Spinal cord (tissue), 10 donors: ENCODE data around the gene PHF5A. TPM values are rescaled to one million over a fixed set of nuclear protein-coding genes. Genes with fewer than 3 reads are reported as not detected.

ENCODE experiments used
- DNase-seq, 6 donors: peaks; one replicate each; pipeline versions ENCODE4 v3.0.0 to v3.0.0-alpha.2; 2013 to 2015; ENCODE audit warnings: low spot score in 6 of 6, low read depth in 4 of 6
- H3K27ac ChIP-seq: one replicate; pipeline ENCODE4 v1.5.1; 2013; ENCODE audit warnings: low read depth, low read length, control low read depth
- H3K27me3 ChIP-seq: one replicate; pipeline ENCODE4 v1.6.1; 2013; ENCODE audit warnings: low read length; ENCODE audit not compliant: control insufficient read depth, insufficient read depth
- H3K36me3 ChIP-seq: one replicate; pipeline ENCODE4 v1.6.1; 2013; ENCODE audit warnings: low read length; ENCODE audit not compliant: control insufficient read depth, insufficient read depth
- H3K4me1 ChIP-seq: one replicate; pipeline ENCODE4 v1.6.1; 2013; ENCODE audit warnings: low read length; ENCODE audit not compliant: control insufficient read depth, insufficient read depth
- H3K4me3 ChIP-seq: one replicate; pipeline ENCODE4 v1.5.1; 2013; ENCODE audit warnings: low read depth, low read length, control low read depth
- H3K9me3 ChIP-seq: one replicate; pipeline ENCODE4 v1.6.1; 2013; ENCODE audit warnings: low read length; ENCODE audit not compliant: control insufficient read depth, insufficient read depth
- WGBS: methylation state at CpG from one replicate; pipeline ENCODE4 v1.1.5; 2013; ENCODE audit warnings: missing lambda C conversion rate; ENCODE audit not compliant: insufficient coverage; 5-methylcytosine and 5-hydroxymethylcytosine counted together
- polyA plus RNA-seq, 2 donors: library from polyadenylated mRNA; unstranded; fragments of 120-200 nt; gene quantifications; one replicate each; pipeline ENCODE4 v1.2.1, GENCODE V29; 2013; ENCODE audit not compliant: insufficient read length in 2 of 2
- total RNA-seq, 2 donors: library from RNA; depleted of rRNA in 1 of 2; stranded (reverse); fragments of 120-200 nt in 1 of 2; fragments of >200 nt in 1 of 2; gene quantifications; one replicate each; pipeline versions ENCODE4 v1.2.3 to v1.2.4, GENCODE V29; 2013 to 2014
- donor health status: healthy.

Gene PHF5A
- total and polyA plus RNA-seq, 4 donors: 30.0 to 48.8 (median 44.6) TPM

GRCh38 chr22:41488596-41489385, 20.3 kb upstream of the PHF5A start:
- 100% methylated on average over 2 of the region's 3 CpGs for WGBS
- Histone ChIP-seq H3K9me3 (no peaks in the 10 kb centered on the region), H3K4me3 (no peak overlapping the region), H3K27me3 (no peaks in the 10 kb centered on the region), H3K36me3 (peaks cover 3% of the 10 kb centered on the region), H3K4me1 (peaks cover 32% of the 10 kb centered on the region), H3K27ac (peak overlapping the region; percentile 52)
- DNase-seq: no peak

DNA sequence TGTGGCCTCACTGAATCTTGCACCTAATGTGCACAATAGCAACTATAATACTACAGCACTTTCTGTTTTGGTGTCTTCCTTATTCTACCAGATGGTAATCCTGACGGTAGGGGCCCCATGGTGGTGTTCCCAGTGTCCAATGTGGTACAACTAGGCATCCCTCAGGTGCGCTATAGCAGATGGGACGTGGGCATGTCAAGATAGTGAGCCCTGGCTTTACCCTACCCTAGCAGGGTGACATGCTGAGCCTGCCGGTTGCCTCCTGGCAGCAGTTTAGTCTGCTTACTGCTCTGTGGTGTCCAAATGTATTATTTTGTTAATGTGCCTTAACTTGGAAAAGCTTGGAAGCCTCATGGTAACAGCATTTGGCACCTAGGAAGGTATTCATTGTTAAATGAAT, 19.6 kb upstream of the PHF5A start:
- DNase-seq: peak in 1 of 6 donors; percentile 39
- H3K4me1 ChIP-seq: peaks cover 33% of the 10 kb centered on the region
- peaks cover 3% of the 10 kb centered on the region for H3K36me3 ChIP-seq
- 58% methylated on average over 3 of the region's 4 CpGs for WGBS
- H3K27ac ChIP-seq: peak overlapping the region; percentile 52
- H3K4me3 ChIP-seq: no peak overlapping the region
- no peaks in the 10 kb centered on the region for H3K9me3 ChIP-seq
- no peaks in the 10 kb centered on the region for H3K27me3 ChIP-seq

GRCh38 chr22:41487037-41487935, 18.8 kb upstream of the PHF5A start:
- DNase-seq: peak in 2 of 6 donors; percentile 31 to 65
- H3K9me3 ChIP-seq: no peaks in the 10 kb centered on the region
- no peak overlapping the region for H3K4me3 ChIP-seq
- WGBS: 69% methylated on average over 7 of the region's 8 CpGs
- H3K27me3 ChIP-seq: no peaks in the 10 kb centered on the region
- peaks cover 3% of the 10 kb centered on the region for H3K36me3 ChIP-seq
- H3K27ac ChIP-seq: peak overlapping the region; percentile 42
- H3K4me1 ChIP-seq: peaks cover 38% of the 10 kb centered on the region

DNA sequence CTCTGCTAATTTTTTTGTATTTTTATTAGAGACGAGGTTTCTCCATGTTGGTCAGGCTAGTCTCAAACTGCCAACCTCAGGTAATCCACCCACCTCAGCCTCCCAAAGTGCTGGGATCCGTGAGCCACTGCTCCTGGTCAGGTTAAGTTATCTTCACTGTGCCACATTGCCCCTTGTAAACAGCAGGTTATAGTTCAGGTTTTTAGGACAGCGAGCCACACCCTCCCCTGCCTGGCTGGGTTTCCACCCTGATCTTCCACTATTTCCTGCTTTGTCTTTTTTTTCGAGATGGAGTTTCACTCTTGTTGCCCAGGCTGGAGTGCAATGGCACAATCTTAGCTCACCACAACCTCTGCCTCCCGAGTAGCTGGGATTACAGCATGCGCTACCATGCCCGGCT, 16.5 kb upstream of the PHF5A start:
- H3K36me3 ChIP-seq: peaks cover 3% of the 10 kb centered on the region
- H3K4me3 ChIP-seq: no peak overlapping the region
- no peaks in the 10 kb centered on the region for H3K9me3 ChIP-seq
- H3K4me1 ChIP-seq: peaks cover 55% of the 10 kb centered on the region
- DNase-seq: no peak
- H3K27ac ChIP-seq: no peak overlapping the region
- 85% methylated on average over 4 of the region's 7 CpGs for WGBS
- no peaks in the 10 kb centered on the region for H3K27me3 ChIP-seq

GRCh38 chr22:41482319-41482935, 13.9 kb upstream of the PHF5A start:
- H3K4me3 ChIP-seq: no peak overlapping the region
- WGBS: 39% methylated on average over 2 of the region's 2 CpGs

DNA sequence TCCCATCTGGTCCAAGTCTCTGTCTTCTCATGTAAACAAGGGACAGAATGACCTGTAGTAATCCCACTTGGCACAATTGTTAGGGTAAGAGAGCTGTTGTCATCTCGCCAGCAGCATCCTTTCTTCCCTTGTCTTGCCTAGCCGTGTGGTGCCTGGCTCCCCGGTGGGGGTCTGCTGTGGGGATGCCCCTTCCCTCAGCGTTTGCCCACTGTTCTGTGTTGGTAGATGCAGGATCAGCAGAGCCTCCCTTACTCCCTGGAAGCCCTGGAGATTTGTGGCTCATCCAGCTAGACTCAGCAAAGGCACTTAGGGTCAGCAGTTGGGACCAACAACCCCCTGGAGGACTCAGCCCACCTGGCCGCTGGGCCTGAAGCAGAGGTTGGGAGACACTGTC, 13.4 kb upstream of the PHF5A start:
- H3K4me3 ChIP-seq: no peak overlapping the region
- WGBS: 71% methylated on average over 1 of the region's 5 CpGs
- peak overlapping the region; percentile 96 for H3K27ac ChIP-seq

More at GRCh38 chr22:41482319-41482935, 13.9 kb upstream of the PHF5A start:
- peaks cover 66% of the 10 kb centered on the region for H3K4me1 ChIP-seq
- no peak for DNase-seq
- no peaks in the 10 kb centered on the region for H3K9me3 ChIP-seq
- H3K27me3 ChIP-seq: no peaks in the 10 kb centered on the region
- peak overlapping the region; percentile 96 for H3K27ac ChIP-seq
- H3K36me3 ChIP-seq: peaks cover 7% of the 10 kb centered on the region

DNA sequence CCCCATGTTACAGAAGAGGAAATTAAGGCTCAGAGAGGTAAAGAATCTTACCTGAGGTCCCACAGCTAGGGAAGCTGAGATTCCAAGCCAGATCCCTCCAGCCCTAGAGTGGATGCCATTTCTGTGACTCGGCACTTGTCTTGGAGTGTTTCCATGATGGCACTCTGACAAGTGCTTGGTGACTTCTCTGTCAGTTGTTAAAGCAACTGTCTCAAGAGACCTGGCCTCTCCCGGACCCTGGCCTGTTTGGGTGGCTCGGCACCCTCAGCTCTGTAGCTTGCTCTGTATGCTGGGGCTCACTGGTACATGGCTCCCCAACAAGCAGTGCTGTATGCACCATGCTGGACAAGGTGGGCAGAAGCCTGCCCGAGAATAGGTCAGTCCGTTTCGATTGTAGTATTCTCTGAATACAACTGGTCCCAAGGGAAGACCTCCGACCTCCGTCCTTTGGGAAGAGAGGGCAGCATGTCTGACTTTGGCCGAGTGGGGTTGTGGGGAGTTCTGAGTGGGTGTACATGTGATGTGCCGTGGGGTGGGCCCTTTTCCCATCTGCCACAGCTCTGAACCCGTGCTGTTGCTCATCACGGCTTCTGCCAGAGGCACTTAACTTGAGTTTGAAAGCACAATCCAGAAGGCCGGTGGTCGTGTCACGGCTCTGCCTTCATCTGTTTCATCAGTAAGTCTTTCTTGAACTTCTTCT, 12.8 kb upstream of the PHF5A start:
- no peaks in the 10 kb centered on the region for H3K27me3 ChIP-seq
- DNase-seq: peak in 3 of 6 donors; percentile 39 to 76 (median 44)
- peaks cover 7% of the 10 kb centered on the region for H3K36me3 ChIP-seq
- no peaks in the 10 kb centered on the region for H3K9me3 ChIP-seq
- no peak overlapping the region for H3K4me3 ChIP-seq
- H3K27ac ChIP-seq: peak overlapping the region; percentile 96
- peaks cover 61% of the 10 kb centered on the region for H3K4me1 ChIP-seq
- WGBS: 53% methylated on average over 15 of the region's 15 CpGs

More for the DNA sequence above, 13.4 kb upstream of the PHF5A start:
- Histone ChIP-seq H3K9me3 (no peaks in the 10 kb centered on the region), H3K4me1 (peaks cover 67% of the 10 kb centered on the region), H3K27me3 (no peaks in the 10 kb centered on the region), H3K36me3 (peaks cover 7% of the 10 kb centered on the region)
- DNase-seq: peak in 2 of 6 donors; percentile 42 to 50

GRCh38 chr22:41480397-41480735, 11.9 kb upstream of the PHF5A start:
- no CpG with 5 or more reads among the region's 7 CpGs for WGBS
- Histone ChIP-seq H3K4me3 (no peak overlapping the region), H3K9me3 (no peaks in the 10 kb centered on the region), H3K27ac (peak overlapping the region; percentile 96), H3K4me1 (peaks cover 57% of the 10 kb centered on the region), H3K36me3 (peaks cover 4% of the 10 kb centered on the region), H3K27me3 (no peaks in the 10 kb centered on the region)
- DNase-seq: peak in 2 of 6 donors; percentile 48 to 84
